HS-5 (cell line): ENCODE data around the gene CEP131.
"Not testable (repeated sequence)": the region's sequence is repeated elsewhere in the genome, so short reads cannot be mapped to it uniquely, and the experiment has no call there.

Experiments
- DNase-seq: peaks from one replicate; pipeline ENCODE4 v3.0.0-alpha.2; 2012; ENCODE audit warnings: low read depth

CEP131 gene

DNA sequence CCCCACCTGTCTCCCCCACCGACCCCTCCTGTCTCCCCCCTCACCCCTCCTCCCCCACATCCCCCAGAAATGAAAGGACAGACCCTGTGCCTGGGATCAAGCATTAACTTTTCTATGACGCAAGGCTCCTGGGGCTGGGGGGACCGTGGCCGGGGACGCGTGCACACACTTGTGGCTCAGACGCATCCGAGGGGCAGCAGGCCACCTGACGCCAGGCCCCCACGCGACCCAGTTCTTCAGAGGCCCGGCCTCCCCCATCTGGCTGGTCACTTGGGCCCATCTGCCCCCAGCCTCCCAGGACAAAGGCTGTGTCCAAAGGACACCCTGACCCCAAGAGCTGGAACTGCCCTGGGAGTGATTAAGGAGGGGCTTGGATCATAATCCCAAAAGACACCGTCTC, 71.5 kb downstream of the CEP131 start:
- no peak for DNase-seq

DNA sequence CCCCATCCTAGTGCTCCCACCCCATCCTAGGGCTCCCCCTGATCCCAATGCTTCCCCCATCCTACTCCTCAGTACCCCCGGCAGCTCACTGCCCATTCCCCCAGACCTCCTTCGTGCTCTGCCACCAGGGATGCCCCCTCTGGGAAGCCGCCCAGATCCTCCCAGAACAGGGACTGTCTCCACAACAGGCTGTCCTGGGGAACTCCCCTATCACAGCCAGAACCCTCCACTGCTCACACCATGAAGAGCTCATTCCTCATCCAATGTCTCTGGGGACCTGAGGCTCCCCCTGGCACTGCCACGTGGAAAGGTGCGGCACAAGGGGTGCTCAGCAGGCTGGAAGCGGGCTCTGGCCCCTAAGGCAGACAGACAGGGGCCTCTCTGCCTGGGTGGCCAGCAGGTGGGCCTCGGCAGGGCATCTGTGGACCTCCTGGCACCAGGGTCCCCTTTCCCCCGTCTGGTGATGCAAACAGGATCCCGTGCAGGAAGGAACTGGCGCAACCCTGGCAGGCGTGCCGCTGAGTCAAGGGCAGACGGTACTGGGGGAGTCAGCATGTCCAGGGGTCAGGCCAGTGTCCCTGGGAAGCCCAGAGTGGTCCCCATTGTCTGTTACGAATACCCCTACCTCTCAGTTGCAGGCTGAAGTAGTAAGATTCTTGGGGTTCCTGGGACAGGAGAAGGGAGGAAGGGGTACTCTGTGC, 72.2 kb downstream of the CEP131 start:
- DNase-seq: no peak

DNA sequence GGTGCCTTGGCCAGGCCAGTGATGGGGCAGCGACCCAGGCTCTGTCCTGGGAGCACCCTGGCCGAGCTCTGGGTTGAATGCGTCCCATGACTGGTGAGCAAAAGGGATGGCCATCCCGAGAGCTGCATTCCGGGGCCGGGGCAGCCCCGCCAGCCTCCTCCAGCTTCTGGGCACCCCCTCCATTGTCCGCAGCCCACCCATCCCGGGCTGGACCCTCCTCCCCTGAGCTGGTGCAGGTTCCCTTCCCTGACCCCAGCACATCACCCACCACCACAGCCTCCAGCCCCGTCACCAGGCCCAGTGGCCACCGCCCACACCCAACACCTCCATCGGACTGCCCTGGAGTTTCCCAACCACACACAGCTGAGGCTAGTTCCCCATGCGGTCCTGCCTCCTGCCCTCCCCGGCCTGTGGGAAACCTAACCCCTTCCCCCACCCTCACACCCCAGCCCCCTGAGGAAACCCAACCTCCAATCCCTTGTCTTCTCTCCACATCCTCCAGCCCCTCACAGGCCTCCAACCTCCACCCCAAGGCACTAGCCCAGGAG, 73.7 kb downstream of the CEP131 start:
- no peak for DNase-seq

GRCh38 chr17:81148571-81148970, 74.2 kb downstream of the CEP131 start:
- no peak for DNase-seq

GRCh38 chr17:81147701-81148100, 75.1 kb downstream of the CEP131 start:
- DNase-seq: no peak

GRCh38 chr17:81146208-81146607, 76.6 kb downstream of the CEP131 start:
- DNase-seq: not testable (repeated sequence)

DNA sequence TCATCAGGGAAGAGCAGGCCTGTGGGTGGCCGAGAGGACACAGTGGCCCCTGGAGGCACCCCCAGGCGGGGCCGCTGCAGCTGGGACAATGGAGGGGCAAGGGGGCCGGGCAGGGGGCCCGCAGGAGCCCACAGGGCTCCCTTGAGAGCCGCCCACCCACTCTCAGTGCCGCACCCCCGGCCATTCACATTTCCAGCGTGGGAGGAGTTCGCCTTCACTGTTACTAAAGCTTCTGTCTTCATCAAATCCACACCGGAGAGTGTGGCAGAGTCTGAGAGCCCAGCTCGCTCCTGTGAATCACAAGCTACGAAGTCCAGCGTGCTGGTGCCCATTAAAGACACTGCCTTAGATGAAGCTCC, 78.4 kb downstream of the CEP131 start:
- no peak for DNase-seq

GRCh38 chr17:81143717-81144422, 78.9 kb downstream of the CEP131 start:
- DNase-seq: no peak

GRCh38 chr17:81143200-81143527, 79.6 kb downstream of the CEP131 start:
- DNase-seq: no peak

- peak; percentile 23 for DNase-seq
Observed at GRCh38 chr17:81142301-81143199, 80.2 kb downstream of the CEP131 start.

- DNase-seq: no peak
Observed at GRCh38 chr17:81140695-81141094, 82.1 kb downstream of the CEP131 start.

- DNase-seq: no peak
Observed at GRCh38 chr17:81140018-81140417, 82.7 kb downstream of the CEP131 start.
